ENCODE data around the gene YAP1. TPM values are rescaled to one million over a fixed set of nuclear protein-coding genes. Genes with fewer than 3 reads are reported as not detected.

YAP1 gene
- total RNA-seq, 5 donors from 2014 or later (not counting 1 experiment from before 2014, with no cell fraction given) = 0.23 to 0.86 (median 0.63) TPM

DNA sequence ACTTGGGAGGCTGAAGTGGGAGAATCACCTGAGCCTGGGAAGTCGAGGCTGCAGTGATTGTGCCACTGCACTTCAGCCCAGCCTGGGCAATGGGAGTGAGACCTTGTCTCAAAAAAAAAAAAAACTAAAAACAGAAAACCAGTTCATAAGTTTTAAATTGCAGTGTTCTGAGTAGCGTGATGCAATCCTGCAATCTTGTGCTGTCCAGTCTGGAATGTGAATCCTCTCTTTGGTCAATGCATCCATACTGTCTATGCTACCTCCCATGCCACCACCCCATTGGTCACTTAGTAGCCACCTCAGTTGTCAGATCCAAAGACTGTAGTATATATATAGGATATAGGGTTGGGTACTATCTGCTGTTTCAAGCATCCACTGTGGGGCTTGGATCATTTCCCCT, 11.1 kb downstream of the YAP1 start:
- CTCF ChIA-PET = no interaction called here
- H3K27me3 Mint-ChIP-seq = peaks cover 31 to 35% of the 10 kb centered on the region in 2 donors
- no peaks in the 10 kb centered on the region for H3K36me3 Mint-ChIP-seq

DNA sequence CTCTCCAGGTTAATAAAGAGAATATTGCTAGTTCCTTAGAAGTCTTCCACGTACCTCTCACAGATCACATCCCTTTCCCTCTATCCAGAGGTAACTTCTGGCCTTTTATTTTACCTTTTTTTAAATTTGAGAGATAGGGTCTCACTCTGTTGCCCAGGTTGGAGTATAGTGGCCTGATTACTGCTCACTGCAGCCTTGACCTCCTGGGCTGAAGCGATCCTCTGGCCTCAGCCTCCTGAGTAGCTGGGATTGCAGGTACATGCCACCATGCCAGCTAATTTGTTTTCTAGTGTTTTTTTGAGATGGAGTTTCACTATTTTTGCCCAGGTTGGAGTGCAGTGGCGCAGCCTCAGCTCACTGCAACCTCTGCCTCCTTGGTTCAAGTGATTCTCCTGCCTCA, 24.4 kb downstream of the YAP1 start:
- Histone ChIP-seq H3K36me3 (ENCODE audit: control insufficient read depth in 2 of 2, extremely low read depth in 1 of 2, insufficient read depth in 1 of 2, low read length in 1 of 2) (no peaks in the 10 kb centered on the region), H3K27me3 (replicated peaks in 1 of 2; ENCODE audit: control insufficient read depth in 2 of 2, extremely low read depth in 1 of 2, insufficient read depth in 2 of 2, low read length in 1 of 2) (peaks cover 0 to 9% of the 10 kb centered on the region in 2 experiments), H3K27ac (ENCODE audit: low read length) (no peak overlapping the region), H3K9me3 (no peaks in the 10 kb centered on the region), H3K4me3 (ENCODE audit: control insufficient read depth in 1 of 2, extremely low read depth in 1 of 2, low read length in 1 of 2) (no peak overlapping the region), H3K4me1 (ENCODE audit: control insufficient read depth in 1 of 2, extremely low read depth in 1 of 2, insufficient read depth in 2 of 2, low read length in 2 of 2) (no peaks in the 10 kb centered on the region)
- ChIA-PET CTCF (no interaction called here), POLR2A (no interaction called here)
- Mint-ChIP-seq H3K36me3 (no peaks in the 10 kb centered on the region), H3K9me3 (peaks cover 0 to 5% (median 0%) of the 10 kb centered on the region in 3 donors), H3K27ac (no peak overlapping the region), H3K4me3 (no peak overlapping the region), H3K27me3 (peaks cover 17 to 20% of the 10 kb centered on the region in 2 donors), H3K4me1 (no peaks in the 10 kb centered on the region)
- no peak for ATAC-seq (replicated peaks in 1 of 4)
- no peak for DNase-seq
- WGBS (ENCODE audit: insufficient coverage) = 33% methylated on average over 1 of the region's 3 CpGs

More for the DNA sequence above, 11.1 kb downstream of the YAP1 start:
- Histone ChIP-seq H3K4me1 (ENCODE audit: control insufficient read depth in 1 of 2, extremely low read depth in 1 of 2, insufficient read depth in 2 of 2, low read length in 2 of 2) (no peaks in the 10 kb centered on the region), H3K27ac (ENCODE audit: low read length) (no peak overlapping the region), H3K9me3 (no peaks in the 10 kb centered on the region), H3K36me3 (ENCODE audit: control insufficient read depth in 2 of 2, extremely low read depth in 1 of 2, insufficient read depth in 1 of 2, low read length in 1 of 2) (no peaks in the 10 kb centered on the region), H3K27me3 (replicated peaks in 1 of 2; ENCODE audit: control insufficient read depth in 2 of 2, extremely low read depth in 1 of 2, insufficient read depth in 2 of 2, low read length in 1 of 2) (peaks cover 8 to 16% of the 10 kb centered on the region in 2 experiments), H3K4me3 (ENCODE audit: control insufficient read depth in 1 of 2, extremely low read depth in 1 of 2, low read length in 1 of 2) (no peak overlapping the region)
- Mint-ChIP-seq H3K4me1 (peaks cover 0 to 5% (median 4%) of the 10 kb centered on the region in 3 donors), H3K9me3 (peaks cover 0 to 4% (median 0%) of the 10 kb centered on the region in 3 donors), H3K4me3 (no peak overlapping the region), H3K27ac (no peak overlapping the region)
- ATAC-seq (replicated peaks in 1 of 4) = no peak
- DNase-seq = no peak
- POLR2A ChIA-PET = no interaction called here
- 100% methylated on average over 1 of the region's 2 CpGs for WGBS (ENCODE audit: insufficient coverage)

DNA sequence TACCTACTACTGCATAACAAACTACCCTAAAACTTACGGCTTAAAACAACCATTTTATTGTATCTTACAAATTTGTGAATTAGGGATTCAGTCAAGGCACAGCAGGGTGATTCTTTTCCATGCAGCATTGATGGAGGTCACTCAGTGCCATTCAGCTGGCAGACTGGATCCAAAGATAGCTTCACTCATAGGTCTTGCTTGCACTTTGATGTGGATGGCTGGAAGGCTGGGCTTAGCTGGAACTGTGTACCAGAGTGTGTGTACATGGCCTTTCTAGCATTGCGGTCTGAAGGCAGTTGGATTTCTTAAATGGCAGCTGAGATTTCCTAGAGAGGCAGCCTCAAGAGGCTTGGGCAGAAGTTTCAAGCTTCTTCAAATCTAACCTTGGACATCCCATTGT, 25.0 kb downstream of the YAP1 start:
- no peaks in the 10 kb centered on the region for H3K4me1 Mint-ChIP-seq
- Histone ChIP-seq H3K36me3 (ENCODE audit: control insufficient read depth in 2 of 2, extremely low read depth in 1 of 2, insufficient read depth in 1 of 2, low read length in 1 of 2) (no peaks in the 10 kb centered on the region), H3K4me1 (ENCODE audit: control insufficient read depth in 1 of 2, extremely low read depth in 1 of 2, insufficient read depth in 2 of 2, low read length in 2 of 2) (no peaks in the 10 kb centered on the region), H3K4me3 (ENCODE audit: control insufficient read depth in 1 of 2, extremely low read depth in 1 of 2, low read length in 1 of 2) (no peak overlapping the region), H3K27me3 (replicated peaks in 1 of 2; ENCODE audit: control insufficient read depth in 2 of 2, extremely low read depth in 1 of 2, insufficient read depth in 2 of 2, low read length in 1 of 2) (peaks cover 0 to 9% of the 10 kb centered on the region in 2 experiments), H3K27ac (ENCODE audit: low read length) (no peak overlapping the region), H3K9me3 (no peaks in the 10 kb centered on the region)
- CTCF ChIA-PET = no interaction called here
- POLR2A ChIA-PET = no interaction called here
- no peak overlapping the region for H3K4me3 Mint-ChIP-seq
- peaks cover 13 to 16% of the 10 kb centered on the region in 2 donors for H3K27me3 Mint-ChIP-seq
- ATAC-seq (replicated peaks in 1 of 4) = no peak
- no peak for DNase-seq
- no peak overlapping the region for H3K27ac Mint-ChIP-seq
- peaks cover 0 to 5% (median 0%) of the 10 kb centered on the region in 3 donors for H3K9me3 Mint-ChIP-seq
- WGBS (ENCODE audit: insufficient coverage) = no CpG with 5 or more reads among the region's 2 CpGs
- no peaks in the 10 kb centered on the region for H3K36me3 Mint-ChIP-seq

DNA sequence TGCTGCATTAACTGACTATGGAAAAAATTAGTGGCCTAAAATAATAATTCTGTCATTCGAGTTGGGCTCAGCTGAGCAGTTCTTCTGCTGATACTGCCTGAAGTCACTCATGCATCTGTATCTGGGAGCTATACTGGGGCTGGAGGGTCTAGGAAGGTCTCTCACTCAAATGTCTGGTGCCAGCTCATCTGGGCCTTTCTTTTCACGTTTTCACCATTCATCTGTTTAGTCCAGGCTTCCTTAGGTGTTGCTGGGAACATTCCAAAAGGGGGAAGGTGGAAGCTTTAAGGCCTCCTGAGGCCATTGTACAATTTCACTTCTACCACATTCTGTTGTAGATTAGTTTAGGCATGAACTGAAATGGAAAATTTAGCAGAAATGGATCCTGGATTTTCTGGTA, 28.0 kb downstream of the YAP1 start:
- POLR2A ChIA-PET = no interaction called here
- H3K9me3 Mint-ChIP-seq = peaks cover 0 to 5% (median 0%) of the 10 kb centered on the region in 3 donors
- DNase-seq (no peak), ATAC-seq (replicated peaks in 1 of 4) (no peak)
- H3K36me3 Mint-ChIP-seq = no peaks in the 10 kb centered on the region
- Histone ChIP-seq H3K4me1 (ENCODE audit: control insufficient read depth in 1 of 2, extremely low read depth in 1 of 2, insufficient read depth in 2 of 2, low read length in 2 of 2) (no peaks in the 10 kb centered on the region), H3K9me3 (no peaks in the 10 kb centered on the region), H3K27ac (ENCODE audit: low read length) (no peak overlapping the region), H3K27me3 (replicated peaks in 1 of 2; ENCODE audit: control insufficient read depth in 2 of 2, extremely low read depth in 1 of 2, insufficient read depth in 2 of 2, low read length in 1 of 2) (peaks cover 0 to 4% of the 10 kb centered on the region in 2 experiments), H3K4me3 (ENCODE audit: control insufficient read depth in 1 of 2, extremely low read depth in 1 of 2, low read length in 1 of 2) (no peak overlapping the region), H3K36me3 (ENCODE audit: control insufficient read depth in 2 of 2, extremely low read depth in 1 of 2, insufficient read depth in 1 of 2, low read length in 1 of 2) (no peaks in the 10 kb centered on the region)
- no peak overlapping the region for H3K27ac Mint-ChIP-seq
- peaks cover 7 to 10% of the 10 kb centered on the region in 2 donors for H3K27me3 Mint-ChIP-seq
- CTCF ChIA-PET = no interaction called here
- WGBS (ENCODE audit: insufficient coverage) = 57% methylated on average over 1 of the region's 2 CpGs
- no peak overlapping the region for H3K4me3 Mint-ChIP-seq
- no peaks in the 10 kb centered on the region for H3K4me1 Mint-ChIP-seq

DNA sequence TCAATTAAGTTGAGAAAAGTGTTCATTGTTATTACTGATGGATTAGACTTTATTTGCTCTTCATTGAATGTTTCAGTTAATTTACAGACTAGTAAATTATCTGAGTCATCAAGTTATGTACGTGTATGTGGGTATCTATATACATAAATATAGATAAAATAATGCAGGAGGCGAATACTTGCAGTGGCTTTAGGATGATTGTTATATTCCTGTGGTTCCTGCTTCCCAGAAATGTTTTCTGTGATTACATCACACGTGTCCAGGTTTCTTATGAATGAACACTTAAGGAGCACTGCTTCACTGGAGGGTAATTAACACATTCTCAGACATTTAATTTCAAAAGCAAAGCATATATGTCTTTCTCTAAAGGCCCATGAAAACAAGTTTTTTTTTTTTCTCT, 28.4 kb downstream of the YAP1 start:
- H3K4me3 Mint-ChIP-seq = no peak overlapping the region
- ATAC-seq (replicated peaks in 1 of 4) = no peak
- H3K9me3 ChIP-seq = no peaks in the 10 kb centered on the region
- no peak overlapping the region for H3K27ac ChIP-seq (ENCODE audit: low read length)
- ChIA-PET CTCF (no interaction called here), POLR2A (no interaction called here)
- H3K4me1 Mint-ChIP-seq = no peaks in the 10 kb centered on the region
- peaks cover 0 to 5% (median 0%) of the 10 kb centered on the region in 3 donors for H3K9me3 Mint-ChIP-seq
- peaks cover 0 to 4% of the 10 kb centered on the region in 2 experiments for H3K27me3 ChIP-seq (replicated peaks in 1 of 2; ENCODE audit: control insufficient read depth in 2 of 2, extremely low read depth in 1 of 2, insufficient read depth in 2 of 2, low read length in 1 of 2)
- WGBS (ENCODE audit: insufficient coverage) = no CpG with 5 or more reads among the region's 3 CpGs
- no peak overlapping the region for H3K4me3 ChIP-seq (ENCODE audit: control insufficient read depth in 1 of 2, extremely low read depth in 1 of 2, low read length in 1 of 2)
- H3K27ac Mint-ChIP-seq = no peak overlapping the region
- DNase-seq = no peak
- H3K36me3 ChIP-seq (ENCODE audit: control insufficient read depth in 2 of 2, extremely low read depth in 1 of 2, insufficient read depth in 1 of 2, low read length in 1 of 2) = no peaks in the 10 kb centered on the region
- no peaks in the 10 kb centered on the region for H3K4me1 ChIP-seq (ENCODE audit: control insufficient read depth in 1 of 2, extremely low read depth in 1 of 2, insufficient read depth in 2 of 2, low read length in 2 of 2)
- H3K36me3 Mint-ChIP-seq = no peaks in the 10 kb centered on the region
- peaks cover 7 to 10% of the 10 kb centered on the region in 2 donors for H3K27me3 Mint-ChIP-seq

DNA sequence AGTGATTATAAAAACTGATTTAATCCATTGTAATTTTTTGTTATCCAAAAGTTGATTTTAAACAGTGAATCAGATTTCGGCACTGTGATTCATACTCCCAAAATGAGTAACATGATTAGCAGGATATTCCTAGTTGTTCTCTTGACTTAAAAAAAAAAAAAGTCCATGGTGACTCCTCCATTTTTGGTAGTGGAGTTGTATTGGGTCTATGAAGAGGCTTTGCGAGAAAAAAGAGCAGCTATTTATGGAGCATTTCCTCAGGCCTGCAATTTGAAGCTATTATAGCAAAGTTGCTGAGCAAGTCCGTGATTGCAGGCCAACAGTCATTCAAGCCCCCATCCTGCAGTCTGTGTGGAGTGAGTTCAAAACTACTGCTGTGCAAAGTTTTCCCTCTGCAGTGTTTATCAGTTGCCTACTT, 28.8 kb downstream of the YAP1 start:
- Mint-ChIP-seq H3K4me1 (no peaks in the 10 kb centered on the region), H3K4me3 (no peak overlapping the region), H3K27me3 (peaks cover 7 to 10% of the 10 kb centered on the region in 2 donors), H3K36me3 (no peaks in the 10 kb centered on the region), H3K27ac (no peak overlapping the region), H3K9me3 (peaks cover 0 to 5% (median 0%) of the 10 kb centered on the region in 3 donors)
- Histone ChIP-seq H3K4me1 (ENCODE audit: control insufficient read depth in 1 of 2, extremely low read depth in 1 of 2, insufficient read depth in 2 of 2, low read length in 2 of 2) (no peaks in the 10 kb centered on the region), H3K27me3 (replicated peaks in 1 of 2; ENCODE audit: control insufficient read depth in 2 of 2, extremely low read depth in 1 of 2, insufficient read depth in 2 of 2, low read length in 1 of 2) (peaks cover 0 to 4% of the 10 kb centered on the region in 2 experiments), H3K36me3 (ENCODE audit: control insufficient read depth in 2 of 2, extremely low read depth in 1 of 2, insufficient read depth in 1 of 2, low read length in 1 of 2) (no peaks in the 10 kb centered on the region), H3K27ac (ENCODE audit: low read length) (no peak overlapping the region), H3K4me3 (ENCODE audit: control insufficient read depth in 1 of 2, extremely low read depth in 1 of 2, low read length in 1 of 2) (no peak overlapping the region), H3K9me3 (no peaks in the 10 kb centered on the region)
- POLR2A ChIA-PET = no interaction called here
- CTCF ChIA-PET = no interaction called here
- no peak for DNase-seq
- ATAC-seq (replicated peaks in 1 of 4) = no peak
- 79% methylated on average over 2 of the region's 3 CpGs for WGBS (ENCODE audit: insufficient coverage)

DNA sequence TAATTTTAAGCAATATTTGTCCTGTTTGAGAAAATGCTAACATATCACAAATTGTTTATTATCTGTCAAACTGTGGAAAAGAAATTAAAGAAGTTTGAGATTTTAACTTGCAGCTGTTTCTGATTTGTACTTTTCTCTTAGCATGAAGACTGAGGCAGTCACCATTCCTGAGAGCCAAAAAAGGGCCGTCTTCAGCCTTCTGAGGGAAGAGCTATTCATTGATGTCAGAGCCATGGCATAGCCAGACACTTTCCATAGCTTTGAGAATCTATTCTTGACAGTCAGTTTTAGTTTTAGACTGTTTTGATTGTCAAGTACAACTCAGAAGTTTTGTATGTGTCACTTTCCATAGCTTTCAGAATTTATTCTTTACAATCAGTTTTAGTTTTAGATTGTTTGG, 32.1 kb downstream of the YAP1 start:
- H3K27ac Mint-ChIP-seq = no peak overlapping the region
- H3K4me1 Mint-ChIP-seq = no peaks in the 10 kb centered on the region
- no peaks in the 10 kb centered on the region for H3K9me3 ChIP-seq
- no peaks in the 10 kb centered on the region for H3K36me3 Mint-ChIP-seq
- POLR2A ChIA-PET = no interaction called here
- no peak overlapping the region for H3K4me3 Mint-ChIP-seq
- H3K36me3 ChIP-seq (ENCODE audit: control insufficient read depth in 2 of 2, extremely low read depth in 1 of 2, insufficient read depth in 1 of 2, low read length in 1 of 2) = no peaks in the 10 kb centered on the region
- 83% methylated on average over 1 of the region's 1 CpG for WGBS (ENCODE audit: insufficient coverage)
- DNase-seq (no peak), ATAC-seq (replicated peaks in 1 of 4) (no peak)
- no peak overlapping the region for H3K4me3 ChIP-seq (ENCODE audit: control insufficient read depth in 1 of 2, extremely low read depth in 1 of 2, low read length in 1 of 2)
- H3K4me1 ChIP-seq (ENCODE audit: control insufficient read depth in 1 of 2, extremely low read depth in 1 of 2, insufficient read depth in 2 of 2, low read length in 2 of 2) = no peaks in the 10 kb centered on the region
- H3K27ac ChIP-seq (ENCODE audit: low read length) = no peak overlapping the region
- peaks cover 17 to 24% of the 10 kb centered on the region in 2 donors for H3K27me3 Mint-ChIP-seq
- CTCF ChIA-PET = interaction anchor here in 1 of 2 donors (0.6 kb wide), 1 partner anchor 15 kb away, joined by 3 read pairs; no protein-coding TSS in a partner anchor
- peaks cover 0 to 5% (median 0%) of the 10 kb centered on the region in 3 donors for H3K9me3 Mint-ChIP-seq
- peaks cover 0 to 2% of the 10 kb centered on the region in 2 experiments for H3K27me3 ChIP-seq (replicated peaks in 1 of 2; ENCODE audit: control insufficient read depth in 2 of 2, extremely low read depth in 1 of 2, insufficient read depth in 2 of 2, low read length in 1 of 2)
